Measurements from ENCODE around the gene POPDC3.

- TF ChIP-seq CTCF (conservative IDR thresholded peaks at IDR 0.05; ENCODE audit: low read depth, low read length) = no peak
- TF ChIP-seq EZH2 (IDR thresholded peaks at IDR 0.05; ENCODE audit: low read length, unreplicated experiment) = no peak
- no peak for TF ChIP-seq EZH2phosphoT487 (IDR thresholded peaks at IDR 0.05; ENCODE audit: borderline replicate concordance, low read length)
These were observed 43.8 kb downstream of the POPDC3 start for GRCh38 chr6:105135907-105136430.

Data from PC-3 (cell line).